ENCODE measurements around the gene ZEB2.

GRCh38 chr2:144430722-144431391, 89.1 kb downstream of the ZEB2 start:
- TF ChIP-seq CTCF (IDR thresholded peaks at IDR 0.05) (no peak), POLR2A (IDR thresholded peaks at IDR 0.05) (no peak), EP300 (IDR thresholded peaks at IDR 0.05) (no peak)

Measured in ovary (tissue), 3 donors.